ENCODE measurements around the gene ZNF423.

- TF ChIP-seq POLR2AphosphoS5 (IDR thresholded peaks at IDR 0.05) = no peak
- TF ChIP-seq, protein P1, sequence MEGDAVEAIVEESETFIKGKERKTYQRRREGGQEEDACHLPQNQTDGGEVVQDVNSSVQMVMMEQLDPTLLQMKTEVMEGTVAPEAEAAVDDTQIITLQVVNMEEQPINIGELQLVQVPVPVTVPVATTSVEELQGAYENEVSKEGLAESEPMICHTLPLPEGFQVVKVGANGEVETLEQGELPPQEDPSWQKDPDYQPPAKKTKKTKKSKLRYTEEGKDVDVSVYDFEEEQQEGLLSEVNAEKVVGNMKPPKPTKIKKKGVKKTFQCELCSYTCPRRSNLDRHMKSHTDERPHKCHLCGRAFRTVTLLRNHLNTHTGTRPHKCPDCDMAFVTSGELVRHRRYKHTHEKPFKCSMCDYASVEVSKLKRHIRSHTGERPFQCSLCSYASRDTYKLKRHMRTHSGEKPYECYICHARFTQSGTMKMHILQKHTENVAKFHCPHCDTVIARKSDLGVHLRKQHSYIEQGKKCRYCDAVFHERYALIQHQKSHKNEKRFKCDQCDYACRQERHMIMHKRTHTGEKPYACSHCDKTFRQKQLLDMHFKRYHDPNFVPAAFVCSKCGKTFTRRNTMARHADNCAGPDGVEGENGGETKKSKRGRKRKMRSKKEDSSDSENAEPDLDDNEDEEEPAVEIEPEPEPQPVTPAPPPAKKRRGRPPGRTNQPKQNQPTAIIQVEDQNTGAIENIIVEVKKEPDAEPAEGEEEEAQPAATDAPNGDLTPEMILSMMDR (IDR thresholded peaks at IDR 0.05; ENCODE audit: poor library complexity, severe bottlenecking) = no peak
Observed at GRCh38 chr16:49587511-49587910, 268.4 kb downstream of the ZNF423 start.
